ENCODE results near the gene GPR150.

The GPR150 gene

GRCh38 chr5:95595289-95595931, 24.5 kb upstream of the GPR150 start:
- H3K4me3 ChIP-seq (ENCODE audit: low read length): no peak overlapping the region
- DNase-seq (ENCODE audit: low read depth): no peak
- TF ChIP-seq CTCF (conservative IDR thresholded peaks at IDR 0.05; ENCODE audit: low read depth, low read length): no peak

- no peak for TF ChIP-seq CTCF (conservative IDR thresholded peaks at IDR 0.05; ENCODE audit: low read depth, low read length)
- H3K4me3 ChIP-seq (ENCODE audit: low read length): no peak overlapping the region
- no peak for DNase-seq (ENCODE audit: low read depth)
Observed at GRCh38 chr5:95599252-95599651, 20.6 kb upstream of the GPR150 start.

- no peak for DNase-seq (ENCODE audit: low read depth)
- H3K4me3 ChIP-seq (ENCODE audit: low read length): no peak overlapping the region
- no peak for TF ChIP-seq CTCF (conservative IDR thresholded peaks at IDR 0.05; ENCODE audit: low read depth, low read length)
Observed at GRCh38 chr5:95600557-95600956, 19.3 kb upstream of the GPR150 start.

- no peak for DNase-seq (ENCODE audit: low read depth)
Observed at GRCh38 chr5:95605786-95606185, 14.1 kb upstream of the GPR150 start.

GRCh38 chr5:95606419-95606818, 13.5 kb upstream of the GPR150 start:
- DNase-seq (ENCODE audit: low read depth): no peak
- H3K4me3 ChIP-seq (ENCODE audit: low read length): no peak overlapping the region
- TF ChIP-seq CTCF (conservative IDR thresholded peaks at IDR 0.05; ENCODE audit: low read depth, low read length): no peak

More at GRCh38 chr5:95605786-95606185, 14.1 kb upstream of the GPR150 start:
- H3K4me3 ChIP-seq (ENCODE audit: low read length): no peak overlapping the region
- TF ChIP-seq CTCF (conservative IDR thresholded peaks at IDR 0.05; ENCODE audit: low read depth, low read length): no peak

GRCh38 chr5:95609711-95610110, 10.2 kb upstream of the GPR150 start:
- TF ChIP-seq CTCF (conservative IDR thresholded peaks at IDR 0.05; ENCODE audit: low read depth, low read length): no peak
- no peak overlapping the region for H3K4me3 ChIP-seq (ENCODE audit: low read length)
- DNase-seq (ENCODE audit: low read depth): no peak

- no peak overlapping the region for H3K4me3 ChIP-seq (ENCODE audit: low read length)
- no peak for DNase-seq (ENCODE audit: low read depth)
- TF ChIP-seq CTCF (conservative IDR thresholded peaks at IDR 0.05; ENCODE audit: low read depth, low read length): no peak
Observed at GRCh38 chr5:95610546-95610945, 9.3 kb upstream of the GPR150 start.
